22Rv1 (cell line): ENCODE data around the gene TCP1.

Source experiments
- CTCF ChIP-seq: fragments of 450-650 bp; IDR thresholded peaks from 2 replicates; pipeline ENCODE4 v1.5.1; 2017; ENCODE audit warnings: mild to moderate bottlenecking
- ZFX ChIP-seq: fragments of 450-650 bp; IDR thresholded peaks from 2 replicates; pipeline ENCODE4 v1.6.1; 2017; ENCODE audit warnings: antibody characterized with exemption, borderline replicate concordance

- no peak for TF ChIP-seq CTCF
- no peak for TF ChIP-seq ZFX
Observed at GRCh38 chr6:159759645-159760044, 29.8 kb downstream of the TCP1 start.
